Subcutaneous abdominal adipose tissue (tissue), 5 donors: ENCODE data around the gene PLEKHA6.

Experiments
- H3K27ac ChIP-seq: one replicate; pipeline ENCODE4 v1.7.0; 2013; ENCODE audit warnings: low read depth, mild to moderate bottlenecking, inconsistent platforms, low read length, moderate library complexity
- H3K27me3 ChIP-seq, 5 donors: one replicate each; pipeline ENCODE4 v1.7.0; 2013; ENCODE audit warnings: low read length in 5 of 5, inconsistent platforms in 1 of 5; ENCODE audit not compliant: control insufficient read depth in 5 of 5, insufficient read depth in 4 of 5
- H3K36me3 ChIP-seq, 5 donors: one replicate each; pipeline ENCODE4 v1.7.0; 2013; ENCODE audit warnings: low read length in 5 of 5; ENCODE audit not compliant: control insufficient read depth in 5 of 5, insufficient read depth in 5 of 5
- H3K4me1 ChIP-seq, 5 donors: one replicate each; pipeline ENCODE4 v1.7.0; 2013; ENCODE audit warnings: low read length in 5 of 5, mild to moderate bottlenecking in 3 of 5, moderate library complexity in 1 of 5; ENCODE audit not compliant: control insufficient read depth in 5 of 5, insufficient read depth in 5 of 5
- H3K4me3 ChIP-seq, 5 donors: one replicate each; pipeline ENCODE4 v1.7.0; 2013; ENCODE audit warnings: low read length in 5 of 5, low read depth in 1 of 5
- H3K9ac ChIP-seq, 5 donors: one replicate each; pipeline ENCODE4 v1.7.0; 2013; ENCODE audit warnings: low read length in 5 of 5, mild to moderate bottlenecking in 4 of 5, moderate library complexity in 3 of 5
- H3K9me3 ChIP-seq, 5 donors: one replicate each; pipeline ENCODE4 v1.7.0; 2013; ENCODE audit warnings: low read length in 5 of 5; ENCODE audit not compliant: control insufficient read depth in 5 of 5
- donor health status: healthy.
- donor health status: healthy.
- donor health status: healthy.
- donor health status: healthy.
- donor health status: healthy.

Gene PLEKHA6

DNA sequence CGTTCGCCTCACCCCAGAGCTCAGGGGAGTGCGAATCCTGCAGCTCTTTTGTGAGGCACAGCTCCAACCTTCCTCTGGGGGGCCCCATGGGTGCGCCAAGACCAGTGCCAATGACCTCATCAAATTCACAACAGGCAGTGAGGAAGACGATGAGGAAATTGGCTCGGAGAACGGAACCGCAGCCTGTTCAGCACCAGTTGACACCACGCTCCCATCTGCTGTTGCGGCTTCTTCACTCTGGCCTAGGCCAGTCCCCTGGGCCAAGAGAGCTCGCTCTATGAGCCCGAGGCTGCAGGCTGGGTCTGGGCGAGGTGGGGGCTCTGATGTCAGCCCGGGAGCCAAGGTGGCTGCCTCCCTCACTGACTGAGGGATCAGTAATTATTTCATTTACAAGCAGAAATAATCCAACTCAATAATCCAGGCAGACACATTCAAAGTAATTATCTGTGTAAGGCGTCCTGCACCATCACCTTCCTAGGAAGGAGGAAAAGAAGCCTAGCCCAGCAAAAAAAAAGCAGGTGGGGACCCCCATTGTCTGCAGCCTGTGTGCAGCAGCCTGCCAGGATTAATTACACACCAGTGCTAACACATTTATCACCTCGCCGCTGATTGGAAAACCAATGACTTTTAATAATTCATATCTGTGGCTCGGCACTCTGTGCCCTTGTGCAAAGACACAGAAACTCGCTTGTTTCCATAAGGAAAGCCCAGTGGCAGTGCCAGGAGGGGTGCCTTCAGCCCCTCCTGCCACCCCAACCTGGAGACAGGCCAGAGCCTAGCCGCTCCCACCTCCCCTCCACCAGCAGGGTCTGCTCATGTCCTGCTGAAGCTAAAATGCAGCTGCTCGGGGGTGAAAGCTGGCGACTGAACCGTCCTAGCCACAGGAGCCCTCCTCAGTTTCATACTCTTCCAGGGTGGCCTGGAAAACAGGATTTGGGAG, 1.9 kb downstream of the PLEKHA6 start:
- H3K27ac ChIP-seq = no peak overlapping the region
- H3K27me3 ChIP-seq = peaks cover 0 to 13% (median 0%) of the 10 kb centered on the region in 5 donors
- H3K9me3 ChIP-seq = no peaks in the 10 kb centered on the region
- H3K4me3 ChIP-seq = no peak overlapping the region
- no peaks in the 10 kb centered on the region for H3K36me3 ChIP-seq
- peaks cover 0 to 14% (median 9%) of the 10 kb centered on the region in 5 donors for H3K4me1 ChIP-seq
- no peak overlapping the region for H3K9ac ChIP-seq

DNA sequence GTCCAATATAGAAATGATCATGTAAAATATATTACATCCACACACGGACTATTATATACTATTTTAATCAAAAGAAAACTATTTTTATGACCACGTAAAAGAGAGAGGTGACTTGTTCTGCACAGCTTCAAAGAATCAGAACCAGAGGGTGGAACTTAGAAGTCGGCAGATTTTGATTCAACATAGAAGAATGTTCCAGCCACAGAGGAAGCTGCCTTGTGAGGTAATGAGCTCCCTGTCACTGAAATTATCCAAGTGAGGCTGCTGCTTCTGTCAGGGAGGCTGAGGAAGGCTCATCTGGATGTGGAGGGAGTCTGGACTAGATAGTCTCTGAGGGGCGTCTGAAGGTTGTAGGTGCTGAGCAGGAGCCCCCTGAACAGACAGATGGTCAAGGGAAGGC, 2.7 kb downstream of the PLEKHA6 start:
- no peaks in the 10 kb centered on the region for H3K9me3 ChIP-seq
- H3K36me3 ChIP-seq = no peaks in the 10 kb centered on the region
- no peak overlapping the region for H3K27ac ChIP-seq
- no peak overlapping the region for H3K9ac ChIP-seq
- peaks cover 0 to 13% (median 0%) of the 10 kb centered on the region in 5 donors for H3K27me3 ChIP-seq
- H3K4me1 ChIP-seq = peaks cover 0 to 14% (median 8%) of the 10 kb centered on the region in 5 donors
- no peak overlapping the region for H3K4me3 ChIP-seq

DNA sequence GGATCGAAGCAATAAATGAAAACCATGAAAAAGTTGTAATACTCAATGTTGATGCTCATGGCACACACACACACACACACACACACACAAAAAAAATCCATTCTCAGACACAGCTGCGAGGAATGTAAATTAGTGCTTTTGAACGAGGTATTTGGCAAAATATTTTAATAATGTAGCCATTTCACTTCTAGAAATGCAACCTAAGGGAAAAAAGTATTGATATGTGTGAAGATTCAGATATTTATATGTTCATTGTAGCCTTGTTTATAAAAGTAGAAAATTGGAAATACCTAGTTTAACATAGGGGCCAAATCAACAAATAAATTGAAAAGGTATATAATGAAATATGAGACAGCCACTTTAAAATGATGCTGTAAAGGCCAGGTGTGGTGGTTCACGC, 3.8 kb downstream of the PLEKHA6 start:
- Histone ChIP-seq H3K4me3 (no peak overlapping the region), H3K36me3 (no peaks in the 10 kb centered on the region), H3K9ac (no peak overlapping the region), H3K27me3 (peaks cover 0 to 13% (median 0%) of the 10 kb centered on the region in 5 donors), H3K27ac (no peak overlapping the region), H3K9me3 (no peaks in the 10 kb centered on the region), H3K4me1 (peaks cover 0 to 14% (median 8%) of the 10 kb centered on the region in 5 donors)

DNA sequence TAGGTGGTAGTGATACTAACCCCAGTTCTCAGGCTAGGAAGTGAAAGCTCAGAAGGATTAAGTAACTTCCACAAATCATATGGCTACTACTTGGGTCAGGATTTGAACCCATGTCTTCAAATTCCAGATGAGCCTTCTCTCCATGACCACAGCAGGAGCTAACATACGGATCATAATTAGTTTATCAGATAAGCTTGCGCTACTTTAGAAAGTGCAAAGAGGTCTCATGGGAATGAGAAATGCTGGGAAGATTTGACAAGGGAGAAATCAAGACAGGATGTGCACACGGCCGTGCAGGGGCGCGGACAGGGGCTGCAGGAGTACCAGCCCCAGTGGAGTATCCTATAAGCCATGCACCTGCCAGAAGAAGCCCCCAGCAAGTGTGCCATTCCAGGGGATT, 5.2 kb downstream of the PLEKHA6 start:
- Histone ChIP-seq H3K36me3 (no peaks in the 10 kb centered on the region), H3K4me1 (peaks cover 0 to 11% (median 9%) of the 10 kb centered on the region in 5 donors), H3K4me3 (no peak overlapping the region), H3K27ac (no peak overlapping the region), H3K9me3 (no peaks in the 10 kb centered on the region), H3K9ac (no peak overlapping the region), H3K27me3 (peaks cover 0 to 13% (median 3%) of the 10 kb centered on the region in 5 donors)

DNA sequence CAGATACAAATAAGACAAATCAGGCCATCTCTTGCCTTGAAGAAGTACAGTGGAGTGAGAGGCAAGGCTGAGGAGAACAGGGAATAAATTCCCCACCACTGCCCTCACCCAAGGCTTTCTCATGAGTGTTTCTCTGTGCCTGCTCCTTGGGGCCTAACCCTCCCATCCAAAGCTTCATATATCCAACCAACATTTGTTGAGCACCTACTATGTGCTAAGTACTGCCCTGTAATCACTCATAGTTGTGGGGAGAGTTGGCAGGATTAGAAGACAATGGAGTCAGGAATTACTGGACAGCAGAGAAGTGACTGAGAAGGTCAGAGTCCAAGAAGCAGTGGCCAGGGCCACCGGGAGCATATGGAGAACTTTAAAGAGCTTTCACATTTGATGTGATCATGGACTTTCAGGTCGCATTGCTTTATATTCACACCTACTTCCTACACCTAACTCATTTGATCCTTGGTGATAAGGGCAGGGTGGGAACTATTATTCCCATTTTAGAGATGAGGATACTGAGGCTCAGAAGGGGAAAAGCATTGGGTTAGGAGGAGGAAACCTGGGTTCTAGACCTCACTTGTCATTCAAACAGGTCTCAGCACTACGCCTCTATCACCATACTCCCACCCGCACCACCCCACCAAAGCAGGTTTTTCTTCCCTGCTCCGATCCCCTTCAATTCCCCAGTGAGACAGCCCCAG, 6.4 kb downstream of the PLEKHA6 start:
- H3K9me3 ChIP-seq = no peaks in the 10 kb centered on the region
- peaks cover 0 to 19% (median 11%) of the 10 kb centered on the region in 5 donors for H3K4me1 ChIP-seq
- H3K9ac ChIP-seq = no peak overlapping the region
- no peak overlapping the region for H3K27ac ChIP-seq
- H3K36me3 ChIP-seq = no peaks in the 10 kb centered on the region
- H3K4me3 ChIP-seq = no peak overlapping the region
- peaks cover 0 to 6% (median 0%) of the 10 kb centered on the region in 5 donors for H3K27me3 ChIP-seq

DNA sequence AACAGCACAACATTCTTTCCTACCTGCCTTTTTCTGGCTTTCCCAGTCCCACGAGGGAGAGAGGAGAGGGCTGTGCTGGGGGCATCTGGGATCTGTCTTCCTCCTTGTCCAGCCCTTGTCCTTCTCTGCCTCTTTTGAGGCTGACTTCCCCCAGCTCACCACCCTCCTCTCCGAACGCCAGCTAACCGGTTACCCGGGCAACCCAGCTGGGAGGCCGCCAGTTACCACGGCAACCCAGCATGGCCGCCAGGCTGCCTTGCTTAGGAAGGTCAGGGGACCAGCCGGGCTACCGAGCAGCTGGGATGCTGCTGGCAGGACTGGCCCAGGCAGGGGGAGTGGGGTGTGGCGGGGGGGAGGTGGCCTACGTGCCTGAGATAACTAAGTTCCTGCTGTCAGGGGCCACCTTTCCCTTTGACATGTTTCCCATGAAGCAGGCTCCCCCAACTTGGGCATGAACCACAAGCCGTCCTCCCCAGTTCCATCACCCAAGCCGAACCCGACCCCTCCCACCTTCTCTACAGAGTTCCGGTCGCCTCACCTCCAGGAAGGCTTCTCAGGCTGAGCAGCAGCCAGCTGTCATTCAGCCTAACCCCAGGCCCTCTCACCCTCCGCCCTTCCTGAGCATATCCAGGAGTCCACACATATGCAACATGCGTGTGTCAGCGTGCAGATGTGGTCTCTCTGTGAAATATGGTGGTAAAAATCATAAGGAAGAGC, 8.7 kb downstream of the PLEKHA6 start:
- Histone ChIP-seq H3K36me3 (no peaks in the 10 kb centered on the region), H3K9ac (no peak overlapping the region), H3K9me3 (no peaks in the 10 kb centered on the region), H3K4me3 (no peak overlapping the region), H3K27ac (no peak overlapping the region), H3K4me1 (peaks cover 0 to 10% (median 3%) of the 10 kb centered on the region in 5 donors), H3K27me3 (peaks cover 0 to 6% (median 0%) of the 10 kb centered on the region in 5 donors)

DNA sequence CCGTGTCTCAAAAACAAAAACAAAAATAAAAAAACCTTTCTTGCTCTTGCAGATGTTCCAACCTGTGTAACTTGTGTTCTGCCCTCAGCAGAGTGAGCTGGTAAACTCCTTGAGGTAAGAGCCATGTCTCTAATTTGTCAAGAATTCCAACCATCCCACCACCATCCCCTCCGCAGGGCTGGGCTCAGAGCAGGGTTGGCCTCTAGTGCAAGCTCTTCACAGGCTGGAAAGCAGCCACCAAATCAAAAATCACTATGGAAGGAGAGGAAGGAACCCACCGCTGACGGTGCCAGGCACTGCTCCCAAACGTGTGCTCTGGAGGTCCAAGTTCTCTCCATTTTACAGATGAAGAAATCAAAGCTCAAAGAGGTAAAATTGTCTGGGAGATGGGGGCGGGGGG, 9.4 kb downstream of the PLEKHA6 start:
- Histone ChIP-seq H3K36me3 (no peaks in the 10 kb centered on the region), H3K27ac (no peak overlapping the region), H3K9me3 (no peaks in the 10 kb centered on the region), H3K27me3 (peaks cover 0 to 6% (median 0%) of the 10 kb centered on the region in 5 donors), H3K4me1 (peaks cover 0 to 10% (median 3%) of the 10 kb centered on the region in 5 donors), H3K9ac (no peak overlapping the region), H3K4me3 (no peak overlapping the region)

DNA sequence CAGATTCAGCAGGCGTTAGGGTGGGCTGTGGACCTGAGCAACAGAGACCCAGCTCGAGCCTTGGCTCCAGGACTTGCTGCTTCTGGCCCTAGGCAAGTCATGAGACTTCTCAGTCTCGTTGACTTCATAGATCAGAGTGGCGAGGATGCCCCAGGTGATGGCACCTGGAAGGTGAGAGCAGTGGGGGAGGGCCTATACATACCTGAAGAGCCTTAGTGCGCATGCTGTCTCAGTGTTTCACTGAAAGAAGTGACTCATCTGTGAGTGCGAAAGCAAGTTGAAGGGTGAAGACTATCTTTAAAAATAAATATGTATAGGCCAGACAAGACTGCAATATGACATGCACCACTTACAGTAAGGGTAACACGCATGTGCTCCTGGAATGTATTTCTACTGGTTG, 10.1 kb downstream of the PLEKHA6 start:
- no peak overlapping the region for H3K27ac ChIP-seq
- H3K4me1 ChIP-seq = peaks cover 0 to 10% (median 3%) of the 10 kb centered on the region in 5 donors
- H3K9ac ChIP-seq = no peak overlapping the region
- no peaks in the 10 kb centered on the region for H3K9me3 ChIP-seq
- H3K36me3 ChIP-seq = no peaks in the 10 kb centered on the region
- no peak overlapping the region for H3K4me3 ChIP-seq
- peaks cover 0 to 6% (median 0%) of the 10 kb centered on the region in 5 donors for H3K27me3 ChIP-seq

DNA sequence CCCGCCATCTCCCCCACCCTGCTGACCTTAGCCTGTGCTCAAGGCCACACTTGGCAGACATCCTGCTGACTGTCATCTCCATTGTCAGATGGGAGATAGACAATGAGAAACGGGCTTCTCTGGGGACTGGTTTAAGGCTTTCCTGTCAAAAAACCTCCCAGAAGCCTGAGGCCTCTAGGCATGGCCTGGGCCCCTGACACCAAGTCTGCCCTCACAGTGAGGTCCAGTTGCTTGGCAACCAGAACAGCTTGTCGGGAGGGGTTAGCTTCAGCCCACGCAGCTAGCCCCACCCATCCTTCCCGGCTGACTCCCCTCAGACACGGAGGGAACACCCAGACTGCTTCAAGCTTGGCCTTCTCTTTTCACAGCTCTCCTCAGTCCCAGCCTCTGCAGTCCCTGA, 11.0 kb downstream of the PLEKHA6 start:
- peaks cover 0 to 10% (median 3%) of the 10 kb centered on the region in 5 donors for H3K4me1 ChIP-seq
- no peaks in the 10 kb centered on the region for H3K9me3 ChIP-seq
- peak overlapping the region; percentile 35 for H3K27ac ChIP-seq
- no peak overlapping the region for H3K9ac ChIP-seq
- H3K4me3 ChIP-seq = no peak overlapping the region
- H3K27me3 ChIP-seq = peaks cover 0 to 6% (median 0%) of the 10 kb centered on the region in 5 donors
- H3K36me3 ChIP-seq = no peaks in the 10 kb centered on the region
